IMR-90 (cell line): ENCODE results near the gene PRPS1. TPM values are rescaled to one million over a fixed set of nuclear protein-coding genes. Genes with fewer than 3 reads are reported as not detected.

Experiments
- ATAC-seq: fragments of 200-7000 bp; cut with Tn5 transposase; 2 replicates; pipeline ENCODE4 v1.9.1; 2020; ENCODE audit warnings: low read depth, mild to moderate bottlenecking, moderate library complexity
- BruUV-seq: library from RNA; stranded (reverse); fragments of 400-500 nt; replicated peaks from 2 replicates; lab custom pipeline; 2021; lab: Mats Ljungman, UMichigan
- CTCF ChIA-PET: fragments of 300-600 bp; formaldehyde crosslinking; extraction: SDS; loops from one replicate; lab custom pipeline; 2021; ENCODE audit warnings: antibody characterized with exemption; lab: Yijun Ruan, JAX
- POLR2A ChIA-PET: fragments of 300-600 bp; sonication (Branson Sonifier 250); formaldehyde crosslinking; loops from one replicate; lab custom pipeline; 2022; ENCODE audit warnings: antibody characterized with exemption; ENCODE audit not compliant: unreplicated experiment; lab: Charles Lee
- DNase-seq: peaks from one replicate; pipeline ENCODE4 v3.0.0; 2013
- H2AFZ ChIP-seq: replicated peaks from 2 replicates; pipeline ENCODE3; 2013; ENCODE audit warnings: low read length, mild to moderate bottlenecking; ENCODE audit not compliant: poor library complexity
- H2AK5ac ChIP-seq: 2 replicates; pipeline ENCODE4 v1.6.1; 2013; ENCODE audit warnings: low read depth, low read length, inconsistent platforms
- H2AK9ac ChIP-seq: replicated peaks from 2 replicates; pipeline ENCODE3; 2013; ENCODE audit warnings: mild to moderate bottlenecking, low read depth, low read length, moderate library complexity; ENCODE audit not compliant: poor library complexity
- H2BK120ac ChIP-seq: 2 replicates; pipeline ENCODE4 v1.6.1; 2013; ENCODE audit warnings: low read depth, low read length, inconsistent platforms
- H2BK15ac ChIP-seq: 3 replicates; pipeline ENCODE4 v1.6.1; 2013; ENCODE audit warnings: low read depth, low read length, inconsistent platforms
- H2BK20ac ChIP-seq: 2 replicates; pipeline ENCODE4 v1.6.1; 2013; ENCODE audit warnings: low read depth, mild to moderate bottlenecking, inconsistent platforms, low read length, moderate library complexity
- H2BK5ac ChIP-seq: 2 replicates; pipeline ENCODE4 v1.6.1; 2013; ENCODE audit warnings: mild to moderate bottlenecking, low read depth, low read length, inconsistent platforms; ENCODE audit not compliant: poor library complexity, severe bottlenecking
- H3K14ac ChIP-seq: replicated peaks from 2 replicates; pipeline ENCODE4 v1.6.1; 2013; ENCODE audit warnings: low read depth, low read length, inconsistent platforms
- H3K18ac ChIP-seq: 2 replicates; pipeline ENCODE4 v1.6.1; 2013; ENCODE audit warnings: low read depth, low read length, control low read depth
- H3K23ac ChIP-seq: 2 replicates; pipeline ENCODE4 v1.6.1; 2013; ENCODE audit warnings: low read depth, low read length, inconsistent platforms
- H3K27ac ChIP-seq: 2 replicates; pipeline ENCODE4 v1.5.1; 2013; ENCODE audit warnings: mild to moderate bottlenecking, control low read depth, low read length; ENCODE audit not compliant: insufficient read depth
- H3K27me3 ChIP-seq: 2 replicates; pipeline ENCODE4 v1.6.1; 2013; ENCODE audit warnings: low read length; ENCODE audit not compliant: control insufficient read depth, insufficient read depth
- H3K36me3 ChIP-seq: 2 replicates; pipeline ENCODE4 v1.6.1; 2013; ENCODE audit warnings: low read length, mixed read lengths; ENCODE audit not compliant: control insufficient read depth, insufficient read depth
- H3K4ac ChIP-seq: 2 replicates; pipeline ENCODE4 v1.6.1; 2013; ENCODE audit warnings: low read depth, low read length, inconsistent platforms
- H3K4me1 ChIP-seq: 2 replicates; pipeline ENCODE4 v1.6.1; 2013; ENCODE audit warnings: low read length, mixed read lengths; ENCODE audit not compliant: control insufficient read depth, insufficient read depth
- H3K4me2 ChIP-seq: 2 replicates; pipeline ENCODE4 v1.6.1; 2013; ENCODE audit warnings: low read depth, mild to moderate bottlenecking, control low read depth, low read length, moderate library complexity
- H3K4me3 ChIP-seq: 2 replicates; pipeline ENCODE4 v1.5.1; 2013; ENCODE audit warnings: low read depth, mild to moderate bottlenecking, control low read depth, low read length, moderate library complexity; ENCODE audit not compliant: insufficient read depth
- H3K56ac ChIP-seq: 2 replicates; pipeline ENCODE4 v1.6.1; 2013; ENCODE audit warnings: low read length, inconsistent platforms; ENCODE audit not compliant: insufficient read depth; ENCODE audit errors: extremely low read depth
- H3K79me1 ChIP-seq, 2 experiments: 2 replicates each; pipeline ENCODE4 v1.6.1; 2013; ENCODE audit warnings: low read length in 2 of 2, inconsistent platforms in 1 of 2, low read depth in 1 of 2
- H3K9ac ChIP-seq: 2 replicates; pipeline ENCODE4 v1.6.1; 2013; ENCODE audit warnings: low read depth, low read length, control low read depth
- H3K9me1 ChIP-seq: 2 replicates; pipeline ENCODE4 v1.6.1; 2013; ENCODE audit warnings: low read length, inconsistent platforms; ENCODE audit not compliant: insufficient read depth
- H3K9me3 ChIP-seq: 2 replicates; pipeline ENCODE4 v1.6.1; 2013; ENCODE audit warnings: low read length; ENCODE audit not compliant: control insufficient read depth, insufficient read depth
- H4K20me1 ChIP-seq: 2 replicates; pipeline ENCODE4 v1.6.1; 2013; ENCODE audit warnings: low read length, inconsistent platforms; ENCODE audit not compliant: insufficient read depth
- H4K5ac ChIP-seq: 2 replicates; pipeline ENCODE4 v1.6.1; 2013; ENCODE audit warnings: mild to moderate bottlenecking, low read depth, low read length, control low read depth
- H4K8ac ChIP-seq, 2 experiments: 2 replicates each; pipeline ENCODE4 v1.6.1; 2013; ENCODE audit warnings: low read depth in 2 of 2, low read length in 2 of 2, control low read depth in 1 of 2, inconsistent platforms in 1 of 2
- H4K91ac ChIP-seq: 2 replicates; pipeline ENCODE4 v1.6.1; 2013; ENCODE audit warnings: low read depth, low read length, inconsistent platforms; ENCODE audit not compliant: insufficient read depth
- BHLHE40 ChIP-seq: fragments of 150-350 bp; IDR thresholded peaks from 2 replicates; pipeline ENCODE4 v1.6.1; 2016; ENCODE audit warnings: mild to moderate bottlenecking, low read depth, low read length
- CHD1 ChIP-seq: IDR thresholded peaks from 2 replicates; pipeline ENCODE4 v1.6.1; 2012; ENCODE audit warnings: low read depth, low read length, improper control_type of control experiment
- MAFK ChIP-seq: IDR thresholded peaks from 2 replicates; pipeline ENCODE4 v1.6.1; 2012; ENCODE audit warnings: low read depth, low read length, improper control_type of control experiment
- MXI1 ChIP-seq: IDR thresholded peaks from 2 replicates; pipeline ENCODE4 v1.6.1; 2012; ENCODE audit warnings: low read depth, mild to moderate bottlenecking, low read length, moderate library complexity, borderline replicate concordance
- RCOR1 ChIP-seq: IDR thresholded peaks from 2 replicates; pipeline ENCODE4 v1.6.1; 2012; ENCODE audit warnings: mild to moderate bottlenecking, low read length, improper control_type of control experiment; ENCODE audit not compliant: insufficient replicate concordance
- SMC3 ChIP-seq: fragments of 150-350 bp; IDR thresholded peaks from 2 replicates; pipeline ENCODE4 v1.6.1; 2016; ENCODE audit warnings: low read depth, mild to moderate bottlenecking, antibody characterized with exemption, low read length, moderate library complexity
- USF2 ChIP-seq: fragments of 150-350 bp; IDR thresholded peaks from 2 replicates; pipeline ENCODE4 v1.6.1; 2017; ENCODE audit warnings: mild to moderate bottlenecking, antibody characterized with exemption, low read length, low read depth
- WGBS, 2 experiments: methylation state at CpG; one replicate each; pipeline versions ENCODE4 v1.1.5 to v1.1.7; 2013; ENCODE audit warnings: missing lambda C conversion rate in 2 of 2; ENCODE audit not compliant: insufficient read length in 1 of 2; ENCODE audit errors: extremely low coverage in 2 of 2; 5-methylcytosine and 5-hydroxymethylcytosine counted together
- dilution Hi-C: fragments of 300-500 bp; cut with HindIII; formaldehyde crosslinking; loops from one replicate; pipeline ENCODE4 v1.14.3; 2018; ENCODE audit warnings: low sequenced_read_pairs; ENCODE audit not compliant: unreplicated experiment
- in situ Hi-C: fragments of 300-500 bp; cut with MboI; formaldehyde crosslinking; loops from 3 replicates; pipeline ENCODE4 v1.14.3; 2019; ENCODE audit warnings: low sequenced_read_pairs, inconsistent platforms, mixed read lengths
- intact Hi-C: fragments of 100-400 bp; cut with micrococcal nuclease; formaldehyde crosslinking; loops from 2 replicates; pipeline ENCODE4 v1.10.0; 2022
- polyA plus RNA-seq, 3 experiments: library from polyadenylated mRNA; depleted of rRNA; stranded (reverse); fragments of >200 nt; gene quantifications; 2 replicates each; pipeline ENCODE4 v1.2.3, GENCODE V29; 2012; ENCODE audit warnings: low replicate concordance in 1 of 3
- total RNA-seq: library from RNA; depleted of rRNA; stranded (reverse); fragments of >200 nt; gene quantifications from 2 replicates; pipeline ENCODE4 v1.2.3, GENCODE V29; 2012
- TF ChIP-seq, protein P1 (sequence below): fragments of 150-350 bp; IDR thresholded peaks from 2 replicates; pipeline ENCODE4 v1.6.1; 2016; ENCODE audit warnings: low read depth, mild to moderate bottlenecking, low read length, moderate library complexity, borderline replicate concordance

Gene PRPS1
- total and polyA plus RNA-seq, 2 of the 4 experiments (the other 2 are of a cell fraction), result 118 to 137 TPM

- WGBS, 2 experiments, result no CpG with 5 or more reads among the region's 4 CpGs
- Histone ChIP-seq H2BK5ac (no peak overlapping the region), H4K91ac (no peak overlapping the region), H2AFZ (no peak overlapping the region), H3K79me1 (peaks cover 0 to 4% of the 10 kb centered on the region in 2 experiments; a peak in 2 of 4 replicates), H3K14ac (no peak overlapping the region), H4K5ac (no peak overlapping the region), H3K4me3 (no peak overlapping the region), H3K36me3 (peaks cover 15% of the 10 kb centered on the region), H3K9me1 (peaks cover 2% of the 10 kb centered on the region; the same call in 1 of the 2 replicates), H3K23ac (no peak overlapping the region), H3K27ac (no peak overlapping the region), H3K9me3 (no peaks in the 10 kb centered on the region), H2AK5ac (no peak overlapping the region), H3K9ac (no peak overlapping the region), H2BK20ac (no peak overlapping the region), H3K4me2 (no peak overlapping the region), H3K4ac (no peak overlapping the region), H2BK15ac (no peak overlapping the region), H4K8ac (no peak overlapping the region), H3K4me1 (no peaks in the 10 kb centered on the region), H3K56ac (no peak overlapping the region), H3K18ac (no peak overlapping the region), H2BK120ac (no peak overlapping the region), H3K27me3 (no peaks in the 10 kb centered on the region; the same call in 1 of the 2 replicates), H2AK9ac (no peak overlapping the region), H4K20me1 (no peaks in the 10 kb centered on the region; the same call in 1 of the 2 replicates)
- ATAC-seq (no peak), DNase-seq (no peak)
- ChIA-PET POLR2A (no interaction called here), CTCF (no interaction called here)
- in situ Hi-C loops, result no loop called here
- no TSS peak for BruUV-seq
- intact Hi-C loops, result no loop called here
- dilution Hi-C loops, result no loop called here
- TF ChIP-seq MAFK (no peak), RCOR1 (no peak), USF2 (no peak), BHLHE40 (no peak), SMC3 (no peak), CHD1 (no peak), MXI1 (no peak)
- TF ChIP-seq, protein P1, sequence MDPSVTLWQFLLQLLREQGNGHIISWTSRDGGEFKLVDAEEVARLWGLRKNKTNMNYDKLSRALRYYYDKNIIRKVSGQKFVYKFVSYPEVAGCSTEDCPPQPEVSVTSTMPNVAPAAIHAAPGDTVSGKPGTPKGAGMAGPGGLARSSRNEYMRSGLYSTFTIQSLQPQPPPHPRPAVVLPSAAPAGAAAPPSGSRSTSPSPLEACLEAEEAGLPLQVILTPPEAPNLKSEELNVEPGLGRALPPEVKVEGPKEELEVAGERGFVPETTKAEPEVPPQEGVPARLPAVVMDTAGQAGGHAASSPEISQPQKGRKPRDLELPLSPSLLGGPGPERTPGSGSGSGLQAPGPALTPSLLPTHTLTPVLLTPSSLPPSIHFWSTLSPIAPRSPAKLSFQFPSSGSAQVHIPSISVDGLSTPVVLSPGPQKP, result no peak
Observed at GRCh38 chrX:107648332-107648731, 20.0 kb downstream of the PRPS1 start.
